Measurements from ENCODE around the gene RAB7A.

GRCh38 chr3:128735287-128735686 lies 9.3 kb downstream of the RAB7A start:
- TF ChIP-seq CTCF (IDR thresholded peaks at IDR 0.05) (no peak), EP300 (IDR thresholded peaks at IDR 0.05) (no peak), POLR2A (IDR thresholded peaks at IDR 0.05) (no peak), POLR2AphosphoS5 (IDR thresholded peaks at IDR 0.05) (no peak)
